ENCODE data around the gene MAGI1.

DNA sequence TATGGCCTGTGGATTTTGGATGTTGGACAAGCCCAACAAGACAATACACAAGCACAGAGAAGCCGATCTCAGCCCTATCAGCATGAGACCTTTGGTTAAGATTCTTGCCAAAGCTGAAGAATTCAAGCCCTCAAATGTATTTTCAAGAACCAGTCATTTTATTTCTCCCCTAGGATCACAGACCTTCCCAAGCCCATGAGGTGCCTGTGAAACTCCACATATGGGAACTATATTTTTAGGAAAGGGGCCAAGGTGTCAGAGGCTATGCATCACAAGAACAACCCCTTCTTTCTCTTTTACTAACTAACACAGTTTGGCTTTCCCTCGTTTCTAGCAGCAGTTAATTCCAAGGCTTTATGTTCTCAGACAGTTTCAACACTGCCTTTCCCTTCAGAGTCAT lies 364.5 kb downstream of the MAGI1 start:
- TF ChIP-seq, protein P1, sequence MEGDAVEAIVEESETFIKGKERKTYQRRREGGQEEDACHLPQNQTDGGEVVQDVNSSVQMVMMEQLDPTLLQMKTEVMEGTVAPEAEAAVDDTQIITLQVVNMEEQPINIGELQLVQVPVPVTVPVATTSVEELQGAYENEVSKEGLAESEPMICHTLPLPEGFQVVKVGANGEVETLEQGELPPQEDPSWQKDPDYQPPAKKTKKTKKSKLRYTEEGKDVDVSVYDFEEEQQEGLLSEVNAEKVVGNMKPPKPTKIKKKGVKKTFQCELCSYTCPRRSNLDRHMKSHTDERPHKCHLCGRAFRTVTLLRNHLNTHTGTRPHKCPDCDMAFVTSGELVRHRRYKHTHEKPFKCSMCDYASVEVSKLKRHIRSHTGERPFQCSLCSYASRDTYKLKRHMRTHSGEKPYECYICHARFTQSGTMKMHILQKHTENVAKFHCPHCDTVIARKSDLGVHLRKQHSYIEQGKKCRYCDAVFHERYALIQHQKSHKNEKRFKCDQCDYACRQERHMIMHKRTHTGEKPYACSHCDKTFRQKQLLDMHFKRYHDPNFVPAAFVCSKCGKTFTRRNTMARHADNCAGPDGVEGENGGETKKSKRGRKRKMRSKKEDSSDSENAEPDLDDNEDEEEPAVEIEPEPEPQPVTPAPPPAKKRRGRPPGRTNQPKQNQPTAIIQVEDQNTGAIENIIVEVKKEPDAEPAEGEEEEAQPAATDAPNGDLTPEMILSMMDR (IDR thresholded peaks at IDR 0.05 in 8 of 11, conservative IDR thresholded peaks at IDR 0.05 in 3 of 11): no peak
- no peak for TF ChIP-seq POLR2AphosphoS5 (IDR thresholded peaks at IDR 0.05)
- TF ChIP-seq POLR2A (IDR thresholded peaks at IDR 0.05): no peak
